GM23338 (cell line): ENCODE results near the gene RIC3. TPM values are rescaled to one million over a fixed set of nuclear protein-coding genes. Genes with fewer than 3 reads are reported as not detected.

ENCODE experiments used
- ATAC-seq: fragments of 200-7000 bp; cut with Tn5 transposase; 3 replicates; pipeline ENCODE4 v1.9.1; 2020
- DNase-seq: peaks from one replicate; pipeline ENCODE4 v3.0.0-alpha.2; 2015; ENCODE audit warnings: low spot score
- H2AFZ ChIP-seq: fragments of 200-600 bp; sonication (generic); 2 replicates; pipeline ENCODE4 v1.8.0; 2016; ENCODE audit warnings: antibody characterized with exemption, mild to moderate bottlenecking, moderate library complexity
- H3F3A ChIP-seq: fragments of 200-600 bp; sonication (generic); replicated peaks from 2 replicates; pipeline ENCODE4 v1.8.0; 2017; ENCODE audit warnings: antibody characterized with exemption, mixed run types, low read depth
- H3K27ac ChIP-seq: fragments of 200-600 bp; sonication (generic); 2 replicates; pipeline ENCODE4 v1.6.1; 2016; ENCODE audit warnings: low read depth
- H3K27me3 ChIP-seq: fragments of 200-600 bp; sonication (generic); 2 replicates; pipeline ENCODE4 v1.8.0; 2016; ENCODE audit warnings: mild to moderate bottlenecking, mixed run types, moderate library complexity; ENCODE audit not compliant: insufficient read depth
- H3K36me3 ChIP-seq: fragments of 200-600 bp; sonication (generic); 2 replicates; pipeline ENCODE4 v1.8.0; 2016; ENCODE audit warnings: mild to moderate bottlenecking; ENCODE audit not compliant: insufficient read depth
- H3K4me1 ChIP-seq: fragments of 200-600 bp; sonication (generic); 2 replicates; pipeline ENCODE4 v1.8.0; 2016; ENCODE audit warnings: mild to moderate bottlenecking, moderate library complexity; ENCODE audit not compliant: insufficient read depth
- H3K4me2 ChIP-seq: fragments of 200-600 bp; sonication (generic); 2 replicates; pipeline ENCODE4 v1.7.1; 2017; ENCODE audit warnings: mixed run types
- H3K4me3 ChIP-seq: fragments of 200-600 bp; sonication (generic); 2 replicates; pipeline ENCODE4 v1.6.1; 2016; ENCODE audit warnings: mixed run types
- H3K79me2 ChIP-seq: fragments of 200-600 bp; sonication (generic); replicated peaks from 2 replicates; pipeline ENCODE4 v1.8.0; 2017; ENCODE audit warnings: mild to moderate bottlenecking; ENCODE audit not compliant: insufficient read depth
- H3K9me2 ChIP-seq: fragments of 200-600 bp; sonication (generic); 2 replicates; pipeline ENCODE4 v1.8.0; 2017; ENCODE audit not compliant: insufficient read depth
- H4K20me1 ChIP-seq: fragments of 200-600 bp; sonication (generic); replicated peaks from 2 replicates; pipeline ENCODE4 v1.8.0; 2017; ENCODE audit warnings: mild to moderate bottlenecking; ENCODE audit not compliant: insufficient read depth
- H3K27ac Mint-ChIP-seq: 2 replicates; pipeline ENCODE4 v1.8.0; 2020; ENCODE audit warnings: inconsistent platforms, mild to moderate bottlenecking, moderate library complexity, mixed read lengths
- H3K27me3 Mint-ChIP-seq: 3 replicates; pipeline ENCODE4 v1.8.0; 2022; ENCODE audit warnings: low read depth, mild to moderate bottlenecking, moderate library complexity, mixed read lengths, inconsistent platforms; ENCODE audit not compliant: insufficient read depth, poor library complexity
- H3K36me3 Mint-ChIP-seq: 3 replicates; pipeline ENCODE4 v1.8.0; 2021; ENCODE audit warnings: low read depth, mild to moderate bottlenecking, inconsistent platforms, moderate library complexity, mixed read lengths
- H3K4me1 Mint-ChIP-seq: 3 replicates; pipeline ENCODE4 v1.8.0; 2020; ENCODE audit warnings: mild to moderate bottlenecking, inconsistent platforms, mixed read lengths
- H3K4me3 Mint-ChIP-seq: 3 replicates; pipeline ENCODE4 v1.8.0; 2021; ENCODE audit warnings: moderate library complexity, mild to moderate bottlenecking, inconsistent platforms, mixed read lengths
- H3K9me3 Mint-ChIP-seq: 3 replicates; pipeline ENCODE4 v1.8.0; 2020; ENCODE audit warnings: moderate library complexity, mild to moderate bottlenecking, inconsistent platforms, mixed read lengths
- EZH2 ChIP-seq: fragments of 200-600 bp; sonication (generic); IDR thresholded peaks from one replicate; pipeline ENCODE4 v1.8.0; 2017; ENCODE audit warnings: antibody characterized with exemption, mild to moderate bottlenecking, low read depth; ENCODE audit not compliant: unreplicated experiment
- EZH2phosphoT487 ChIP-seq: fragments of 200-600 bp; sonication (generic); IDR thresholded peaks from one replicate; pipeline ENCODE4 v1.8.1; 2018; ENCODE audit warnings: antibody characterized with exemption; ENCODE audit not compliant: unreplicated experiment
- NANOG ChIP-seq: IDR thresholded peaks from 2 replicates; pipeline ENCODE4 v1.6.1; 2016; ENCODE audit warnings: antibody characterized with exemption, borderline replicate concordance
- POLR2AphosphoS5 ChIP-seq: IDR thresholded peaks from 2 replicates; pipeline ENCODE4 v1.6.1; 2016; ENCODE audit warnings: antibody characterized with exemption, low read depth
- STAT1 ChIP-seq: IDR thresholded peaks from one replicate; pipeline ENCODE4 v1.6.1; 2016; ENCODE audit warnings: antibody characterized with exemption; ENCODE audit not compliant: unreplicated experiment
- ZNF114 ChIP-seq: fragments of 250-450 bp; sonication (Bioruptor Pico); IDR thresholded peaks from 2 replicates; pipeline ENCODE4 v1.5.0; 2020; ENCODE audit warnings: mild to moderate bottlenecking, moderate library complexity
- polyA plus RNA-seq: library from polyadenylated mRNA; unstranded; fragments of >200 nt; fragmentation: Nextera tagmentation; extraction: Ambion mirVana; gene quantifications from 2 replicates; pipeline ENCODE4 v1.2.1, GENCODE V29; 2016
- total RNA-seq: library from RNA; depleted of rRNA; stranded (reverse); fragments of >200 nt; shearing (Covaris generic); gene quantifications from 2 replicates; pipeline ENCODE4 v1.2.3, GENCODE V29; 2014
- TF ChIP-seq, protein P1 (sequence below): fragments of 250-450 bp; sonication (Bioruptor Pico); IDR thresholded peaks from 2 replicates; pipeline ENCODE4 v1.5.0; 2020; ENCODE audit warnings: mild to moderate bottlenecking, moderate library complexity
- TF ChIP-seq, protein P2 (sequence below): IDR thresholded peaks from 2 replicates; pipeline ENCODE4 v1.6.1; 2016; ENCODE audit warnings: antibody characterized with exemption
- TF ChIP-seq, protein P3 (sequence below), 2 experiments: fragments of 200-600 bp in 1 of 2; sonication (generic) in 1 of 2; conservative IDR thresholded peaks; 2 replicates each; pipeline versions ENCODE4 v1.5.1 to v1.6.1; 2016 to 2017; ENCODE audit warnings: antibody characterized with exemption in 2 of 2, low read depth in 2 of 2, mild to moderate bottlenecking in 2 of 2, moderate library complexity in 1 of 2

RIC3 gene
- total and polyA plus RNA-seq, 2 experiments from 2014 or later = 17.8 to 21.3 TPM

DNA sequence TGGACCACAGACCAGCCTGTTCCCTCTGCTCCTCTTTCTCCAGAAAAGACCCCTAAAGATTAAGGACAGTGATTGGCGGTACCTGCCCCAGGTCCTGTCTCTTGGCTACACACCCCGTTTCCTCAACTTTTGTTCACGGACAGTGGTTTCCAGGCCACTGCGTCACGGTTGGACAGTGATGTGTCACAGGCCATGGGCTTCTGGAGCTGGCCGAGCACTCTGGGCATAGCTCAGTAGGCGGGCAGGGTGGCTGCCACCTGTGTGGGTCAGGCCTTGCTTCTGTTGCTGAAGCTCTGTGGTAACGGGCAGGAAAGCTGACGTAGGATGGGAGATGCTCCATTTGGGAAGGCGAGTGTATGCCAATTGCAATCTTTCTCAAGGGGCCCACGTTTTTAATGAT, 74.2 kb downstream of the RIC3 start (continued):
- TF ChIP-seq, protein P1, sequence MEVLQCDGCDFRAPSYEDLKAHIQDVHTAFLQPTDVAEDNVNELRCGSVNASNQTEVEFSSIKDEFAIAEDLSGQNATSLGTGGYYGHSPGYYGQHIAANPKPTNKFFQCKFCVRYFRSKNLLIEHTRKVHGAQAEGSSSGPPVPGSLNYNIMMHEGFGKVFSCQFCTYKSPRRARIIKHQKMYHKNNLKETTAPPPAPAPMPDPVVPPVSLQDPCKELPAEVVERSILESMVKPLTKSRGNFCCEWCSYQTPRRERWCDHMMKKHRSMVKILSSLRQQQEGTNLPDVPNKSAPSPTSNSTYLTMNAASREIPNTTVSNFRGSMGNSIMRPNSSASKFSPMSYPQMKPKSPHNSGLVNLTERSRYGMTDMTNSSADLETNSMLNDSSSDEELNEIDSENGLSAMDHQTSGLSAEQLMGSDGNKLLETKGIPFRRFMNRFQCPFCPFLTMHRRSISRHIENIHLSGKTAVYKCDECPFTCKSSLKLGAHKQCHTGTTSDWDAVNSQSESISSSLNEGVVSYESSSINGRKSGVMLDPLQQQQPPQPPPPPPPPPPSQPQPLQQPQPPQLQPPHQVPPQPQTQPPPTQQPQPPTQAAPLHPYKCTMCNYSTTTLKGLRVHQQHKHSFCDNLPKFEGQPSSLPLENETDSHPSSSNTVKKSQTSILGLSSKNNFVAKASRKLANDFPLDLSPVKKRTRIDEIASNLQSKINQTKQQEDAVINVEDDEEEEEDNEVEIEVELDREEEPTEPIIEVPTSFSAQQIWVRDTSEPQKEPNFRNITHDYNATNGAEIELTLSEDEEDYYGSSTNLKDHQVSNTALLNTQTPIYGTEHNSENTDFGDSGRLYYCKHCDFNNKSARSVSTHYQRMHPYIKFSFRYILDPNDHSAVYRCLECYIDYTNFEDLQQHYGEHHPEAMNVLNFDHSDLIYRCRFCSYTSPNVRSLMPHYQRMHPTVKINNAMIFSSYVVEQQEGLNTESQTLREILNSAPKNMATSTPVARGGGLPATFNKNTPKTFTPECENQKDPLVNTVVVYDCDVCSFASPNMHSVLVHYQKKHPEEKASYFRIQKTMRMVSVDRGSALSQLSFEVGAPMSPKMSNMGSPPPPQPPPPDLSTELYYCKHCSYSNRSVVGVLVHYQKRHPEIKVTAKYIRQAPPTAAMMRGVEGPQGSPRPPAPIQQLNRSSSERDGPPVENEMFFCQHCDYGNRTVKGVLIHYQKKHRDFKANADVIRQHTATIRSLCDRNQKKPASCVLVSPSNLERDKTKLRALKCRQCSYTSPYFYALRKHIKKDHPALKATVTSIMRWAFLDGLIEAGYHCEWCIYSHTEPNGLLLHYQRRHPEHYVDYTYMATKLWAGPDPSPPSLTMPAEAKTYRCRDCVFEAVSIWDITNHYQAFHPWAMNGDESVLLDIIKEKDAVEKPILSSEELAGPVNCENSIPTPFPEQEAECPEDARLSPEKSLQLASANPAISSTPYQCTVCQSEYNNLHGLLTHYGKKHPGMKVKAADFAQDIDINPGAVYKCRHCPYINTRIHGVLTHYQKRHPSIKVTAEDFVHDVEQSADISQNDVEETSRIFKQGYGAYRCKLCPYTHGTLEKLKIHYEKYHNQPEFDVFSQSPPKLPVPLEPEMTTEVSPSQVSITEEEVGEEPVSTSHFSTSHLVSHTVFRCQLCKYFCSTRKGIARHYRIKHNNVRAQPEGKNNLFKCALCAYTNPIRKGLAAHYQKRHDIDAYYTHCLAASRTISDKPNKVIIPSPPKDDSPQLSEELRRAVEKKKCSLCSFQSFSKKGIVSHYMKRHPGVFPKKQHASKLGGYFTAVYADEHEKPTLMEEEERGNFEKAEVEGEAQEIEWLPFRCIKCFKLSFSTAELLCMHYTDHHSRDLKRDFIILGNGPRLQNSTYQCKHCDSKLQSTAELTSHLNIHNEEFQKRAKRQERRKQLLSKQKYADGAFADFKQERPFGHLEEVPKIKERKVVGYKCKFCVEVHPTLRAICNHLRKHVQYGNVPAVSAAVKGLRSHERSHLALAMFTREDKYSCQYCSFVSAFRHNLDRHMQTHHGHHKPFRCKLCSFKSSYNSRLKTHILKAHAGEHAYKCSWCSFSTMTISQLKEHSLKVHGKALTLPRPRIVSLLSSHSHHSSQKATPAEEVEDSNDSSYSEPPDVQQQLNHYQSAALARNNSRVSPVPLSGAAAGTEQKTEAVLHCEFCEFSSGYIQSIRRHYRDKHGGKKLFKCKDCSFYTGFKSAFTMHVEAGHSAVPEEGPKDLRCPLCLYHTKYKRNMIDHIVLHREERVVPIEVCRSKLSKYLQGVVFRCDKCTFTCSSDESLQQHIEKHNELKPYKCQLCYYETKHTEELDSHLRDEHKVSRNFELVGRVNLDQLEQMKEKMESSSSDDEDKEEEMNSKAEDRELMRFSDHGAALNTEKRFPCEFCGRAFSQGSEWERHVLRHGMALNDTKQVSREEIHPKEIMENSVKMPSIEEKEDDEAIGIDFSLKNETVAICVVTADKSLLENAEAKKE = no peak
- TF ChIP-seq EZH2phosphoT487 (no peak), STAT1 (no peak)

DNA sequence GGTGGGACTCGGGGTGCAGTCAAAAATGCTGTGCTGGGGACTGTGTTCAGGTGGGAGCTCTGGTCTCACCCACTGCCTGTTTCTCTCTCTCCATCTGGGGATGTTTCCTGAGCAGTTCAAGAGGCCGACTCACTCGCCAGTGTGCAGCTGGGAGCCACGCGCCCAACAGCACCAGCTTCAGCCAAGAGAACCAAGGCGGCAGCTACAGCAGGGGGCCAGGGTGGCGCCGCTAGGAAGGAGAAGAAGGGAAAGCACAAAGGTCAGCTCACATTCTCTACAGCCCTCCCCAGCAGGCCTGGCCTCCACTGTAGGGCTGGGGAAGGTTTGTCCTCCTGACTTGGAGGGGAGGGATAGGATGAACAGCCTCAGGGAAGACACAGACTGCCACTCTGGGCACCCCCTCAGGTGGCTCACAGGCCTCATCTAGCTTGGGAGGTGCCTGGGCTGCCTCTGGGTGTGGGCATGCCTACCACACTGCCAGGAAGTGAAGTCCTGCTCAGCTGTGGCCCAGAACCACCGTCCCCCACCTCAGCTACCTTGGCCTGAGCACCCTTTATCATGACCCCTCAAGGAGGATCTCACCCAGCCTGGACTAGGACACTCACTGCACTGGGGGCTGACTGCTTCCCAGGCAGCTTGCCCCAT, 74.8 kb downstream of the RIC3 start:
- no peaks in the 10 kb centered on the region for H3F3A ChIP-seq
- H3K9me2 ChIP-seq = no peaks in the 10 kb centered on the region
- H4K20me1 ChIP-seq = peaks cover 3% of the 10 kb centered on the region; the same call in 1 of the 2 replicates
- H3K27ac ChIP-seq = no peak overlapping the region
- DNase-seq (no peak), ATAC-seq (no peak)
- no peaks in the 10 kb centered on the region for H3K79me2 ChIP-seq
- H2AFZ ChIP-seq = no peak overlapping the region
- Mint-ChIP-seq H3K27me3 (peaks cover 7% of the 10 kb centered on the region), H3K9me3 (no peaks in the 10 kb centered on the region; the same call in 2 of the 3 replicates), H3K4me3 (no peak overlapping the region), H3K27ac (no peak overlapping the region), H3K36me3 (peaks cover 19% of the 10 kb centered on the region), H3K4me1 (peaks cover 4% of the 10 kb centered on the region; the same call in 1 of the 3 replicates)
- H3K4me2 ChIP-seq = no peak overlapping the region
- no peak overlapping the region for H3K4me3 ChIP-seq
- no peaks in the 10 kb centered on the region for H3K27me3 ChIP-seq
- H3K4me1 ChIP-seq = no peaks in the 10 kb centered on the region
- H3K36me3 ChIP-seq = peaks cover 4% of the 10 kb centered on the region; the same call in 1 of the 2 replicates
- TF ChIP-seq NANOG = no peak
- TF ChIP-seq ZNF114 (CRISPR knock-in tag) = no peak
- no peak for TF ChIP-seq EZH2phosphoT487
- TF ChIP-seq, protein P2, sequence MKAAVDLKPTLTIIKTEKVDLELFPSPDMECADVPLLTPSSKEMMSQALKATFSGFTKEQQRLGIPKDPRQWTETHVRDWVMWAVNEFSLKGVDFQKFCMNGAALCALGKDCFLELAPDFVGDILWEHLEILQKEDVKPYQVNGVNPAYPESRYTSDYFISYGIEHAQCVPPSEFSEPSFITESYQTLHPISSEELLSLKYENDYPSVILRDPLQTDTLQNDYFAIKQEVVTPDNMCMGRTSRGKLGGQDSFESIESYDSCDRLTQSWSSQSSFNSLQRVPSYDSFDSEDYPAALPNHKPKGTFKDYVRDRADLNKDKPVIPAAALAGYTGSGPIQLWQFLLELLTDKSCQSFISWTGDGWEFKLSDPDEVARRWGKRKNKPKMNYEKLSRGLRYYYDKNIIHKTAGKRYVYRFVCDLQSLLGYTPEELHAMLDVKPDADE = no peak
- TF ChIP-seq, protein P3, sequence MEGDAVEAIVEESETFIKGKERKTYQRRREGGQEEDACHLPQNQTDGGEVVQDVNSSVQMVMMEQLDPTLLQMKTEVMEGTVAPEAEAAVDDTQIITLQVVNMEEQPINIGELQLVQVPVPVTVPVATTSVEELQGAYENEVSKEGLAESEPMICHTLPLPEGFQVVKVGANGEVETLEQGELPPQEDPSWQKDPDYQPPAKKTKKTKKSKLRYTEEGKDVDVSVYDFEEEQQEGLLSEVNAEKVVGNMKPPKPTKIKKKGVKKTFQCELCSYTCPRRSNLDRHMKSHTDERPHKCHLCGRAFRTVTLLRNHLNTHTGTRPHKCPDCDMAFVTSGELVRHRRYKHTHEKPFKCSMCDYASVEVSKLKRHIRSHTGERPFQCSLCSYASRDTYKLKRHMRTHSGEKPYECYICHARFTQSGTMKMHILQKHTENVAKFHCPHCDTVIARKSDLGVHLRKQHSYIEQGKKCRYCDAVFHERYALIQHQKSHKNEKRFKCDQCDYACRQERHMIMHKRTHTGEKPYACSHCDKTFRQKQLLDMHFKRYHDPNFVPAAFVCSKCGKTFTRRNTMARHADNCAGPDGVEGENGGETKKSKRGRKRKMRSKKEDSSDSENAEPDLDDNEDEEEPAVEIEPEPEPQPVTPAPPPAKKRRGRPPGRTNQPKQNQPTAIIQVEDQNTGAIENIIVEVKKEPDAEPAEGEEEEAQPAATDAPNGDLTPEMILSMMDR (conservative IDR thresholded peaks at IDR 0.05; ENCODE audit: low read depth in 2 of 2) = no peak
- no peak for TF ChIP-seq POLR2AphosphoS5
- no peak for TF ChIP-seq EZH2
- TF ChIP-seq STAT1 = no peak
